ENCODE measurements around the gene TMEM69.

GRCh38 chr1:45677751-45678245, 10.2 kb upstream of the TMEM69 start:
- no peak for TF ChIP-seq CTCF (conservative IDR thresholded peaks at IDR 0.05)
- no peak for TF ChIP-seq EZH2 (IDR thresholded peaks at IDR 0.05; ENCODE audit: low read depth)
